GM19025 (cell line): ENCODE results near the gene TOE1.
"Not testable (repeated sequence)": the region's sequence is repeated elsewhere in the genome, so short reads cannot be mapped to it uniquely, and the experiment has no call there.

Source experiments
- ATAC-seq: cut with Tn5 transposase; IDR thresholded peaks from one replicate; pipeline ENCODE4 v1.9.1; 2021; ENCODE audit warnings: mild to moderate bottlenecking, low read depth, moderate library complexity; ENCODE audit not compliant: unreplicated experiment

The TOE1 gene

DNA sequence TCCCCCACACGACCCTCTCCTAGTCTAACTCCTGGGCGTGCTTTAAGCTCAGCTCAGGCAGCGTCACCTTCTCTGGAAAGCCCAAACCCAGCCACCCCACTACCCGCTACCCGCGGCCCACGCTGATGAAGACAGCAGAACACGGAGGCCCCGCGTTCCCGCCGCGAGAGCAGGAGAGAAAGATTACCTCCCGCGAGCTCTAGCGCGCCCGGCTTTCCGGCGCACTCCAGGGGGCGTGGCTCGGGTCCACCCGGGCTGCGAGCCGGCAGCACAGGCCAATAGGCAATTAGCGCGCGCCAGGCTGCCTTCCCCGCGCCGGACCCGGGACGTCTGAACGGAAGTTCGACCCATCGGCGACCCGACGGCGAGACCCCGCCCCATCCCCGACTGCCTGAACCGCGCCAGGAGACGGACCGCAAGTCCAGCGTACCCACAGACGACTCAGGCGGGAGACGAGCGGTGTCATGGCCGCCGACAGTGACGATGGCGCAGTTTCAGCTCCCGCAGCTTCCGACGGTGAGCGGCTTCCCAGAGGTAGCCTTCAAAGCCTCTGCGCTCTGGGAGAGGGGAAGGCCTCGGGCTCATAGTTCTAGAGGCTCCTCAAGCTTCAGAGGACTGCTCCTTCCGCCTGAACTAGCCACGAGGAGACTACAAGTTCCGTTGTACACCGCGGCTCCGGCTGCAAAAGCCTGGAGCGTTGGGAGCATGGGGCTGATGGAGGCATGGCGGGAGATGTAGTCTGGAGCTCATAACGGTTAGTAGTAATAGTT, at the start of gene TOE1, which contains the start of gene MUTYH:
Gene TOE1, plus strand, starts transcription at position 382 of the 770 bp plus-strand sequence. Its CDS starts 83 bp downstream, at position 465.
Gene MUTYH, minus strand, starts transcription at position 652 of the 770 bp plus-strand sequence. CDS start 5,935 bp downstream, outside the sequence.
- ATAC-seq = peak; percentile 76

DNA sequence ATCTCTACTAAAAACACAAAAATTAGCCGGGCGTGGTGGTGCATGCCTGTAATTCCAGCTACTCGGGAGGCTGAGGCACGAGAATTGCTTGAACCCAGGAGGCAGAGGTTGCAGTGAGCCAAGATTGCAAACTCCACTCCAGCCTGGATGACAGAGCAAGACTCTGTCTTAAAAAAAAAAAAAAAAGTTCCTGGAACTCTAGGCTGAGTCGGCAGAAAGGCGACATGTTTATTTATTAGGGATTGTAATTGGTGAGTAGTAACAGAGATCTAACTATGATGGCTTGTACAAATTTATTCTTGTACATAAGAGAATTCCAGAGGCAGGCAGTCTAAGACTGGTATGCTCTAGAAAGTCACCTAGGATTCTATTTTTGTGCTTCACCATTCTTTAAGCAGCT, 49.0 kb upstream of the TOE1 start:
- not testable (repeated sequence) for ATAC-seq

DNA sequence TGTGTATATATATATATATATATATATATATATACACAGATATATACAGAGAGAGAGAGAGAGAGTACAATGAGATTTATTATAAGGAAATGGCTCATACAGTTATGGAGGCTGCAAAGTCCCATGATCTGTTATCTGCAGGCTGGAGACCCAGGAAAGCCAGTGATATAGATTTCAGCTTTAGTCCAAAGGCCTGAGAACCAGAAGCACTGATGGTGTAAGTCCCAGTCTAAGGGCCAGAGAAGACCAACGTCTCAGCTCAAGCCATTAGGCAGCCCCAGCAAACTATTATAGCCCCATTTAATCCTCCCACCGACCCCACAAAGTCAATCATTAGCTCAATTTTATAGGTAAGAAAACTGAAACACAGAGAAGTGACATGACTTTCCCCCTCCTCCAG, 48.3 kb upstream of the TOE1 start:
- no peak for ATAC-seq

DNA sequence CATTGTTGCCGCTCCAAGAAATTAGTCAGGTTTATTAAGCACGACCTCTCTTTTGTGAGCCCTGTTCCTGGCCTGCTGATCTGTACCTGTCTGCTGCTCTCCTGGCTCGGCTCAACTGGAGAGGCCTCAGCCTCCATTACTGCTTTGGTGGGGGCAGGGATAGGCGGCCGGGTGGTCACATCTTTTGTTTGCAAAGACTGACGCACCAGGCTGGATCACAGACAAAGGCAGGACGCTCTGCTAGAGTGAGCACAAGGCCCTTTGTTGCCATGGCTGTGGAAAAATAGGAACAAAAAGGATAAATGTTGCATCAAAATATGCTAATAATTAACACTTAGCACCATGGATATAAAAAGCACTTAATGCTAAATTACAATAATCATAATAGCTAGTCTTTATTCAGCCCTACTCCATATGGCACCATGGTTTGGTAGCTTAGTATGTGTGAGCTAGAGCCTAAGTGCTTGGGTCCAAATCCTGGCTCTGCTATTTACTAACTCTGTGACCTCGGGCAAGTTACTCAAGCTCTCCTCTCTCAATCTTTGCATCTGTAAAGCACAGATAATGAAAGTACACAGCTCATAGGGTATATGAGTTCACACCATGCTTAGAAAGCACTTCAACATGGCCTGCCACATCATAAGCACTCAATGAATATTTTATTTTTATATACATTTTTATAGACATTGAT, 42.2 kb upstream of the TOE1 start:
- no peak for ATAC-seq

DNA sequence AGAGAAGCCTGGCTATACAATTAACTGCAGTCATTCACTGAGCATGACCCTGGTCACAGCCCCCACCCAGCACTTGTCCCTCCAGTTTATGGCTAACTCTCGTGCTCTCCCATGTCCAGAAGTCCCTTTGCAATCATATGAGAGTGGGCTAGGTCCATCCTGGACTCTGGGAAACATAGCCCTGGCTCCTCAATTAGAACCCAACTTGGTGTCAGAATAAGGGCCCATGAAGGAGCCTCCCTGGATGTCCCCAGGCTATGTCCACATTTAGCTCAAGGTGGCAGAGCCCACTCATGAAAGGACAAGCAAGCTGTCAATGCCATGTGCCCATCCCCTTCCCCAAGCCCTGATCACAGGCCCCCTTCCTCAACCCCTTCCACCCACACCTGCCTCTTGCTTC, 40.7 kb upstream of the TOE1 start:
- no peak for ATAC-seq

DNA sequence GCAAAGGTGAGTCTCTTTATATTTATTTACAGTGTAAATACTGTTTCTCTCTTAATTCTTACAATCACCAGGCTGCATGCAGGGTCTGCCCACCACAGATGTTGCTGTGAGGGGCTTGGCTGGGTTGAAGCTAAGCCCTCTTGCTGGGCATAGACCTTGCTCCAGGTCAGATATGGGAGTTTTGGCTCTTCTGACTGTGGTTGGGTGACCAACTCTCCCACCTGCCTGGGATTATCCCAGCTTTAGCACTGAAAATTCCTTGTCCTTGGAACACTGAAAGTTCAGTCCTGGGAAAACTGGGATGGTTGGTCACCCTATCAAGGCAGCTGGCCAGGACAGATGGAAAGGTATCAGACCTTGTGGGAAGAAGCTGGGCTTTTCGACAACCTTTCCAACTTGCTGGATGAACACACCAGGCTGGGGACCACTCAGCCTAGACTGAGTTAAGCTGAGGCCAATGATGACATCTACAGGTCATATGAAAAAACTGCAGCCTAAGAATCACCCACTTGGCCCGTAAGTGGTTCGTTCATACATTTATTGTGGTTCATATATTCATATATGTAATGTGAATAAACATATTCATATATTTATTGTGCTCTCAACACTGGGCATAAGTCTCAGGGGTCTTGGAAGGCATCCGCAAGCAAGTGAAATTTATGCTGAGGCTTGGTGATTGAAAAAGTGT, 39.8 kb upstream of the TOE1 start:
- ATAC-seq = no peak

DNA sequence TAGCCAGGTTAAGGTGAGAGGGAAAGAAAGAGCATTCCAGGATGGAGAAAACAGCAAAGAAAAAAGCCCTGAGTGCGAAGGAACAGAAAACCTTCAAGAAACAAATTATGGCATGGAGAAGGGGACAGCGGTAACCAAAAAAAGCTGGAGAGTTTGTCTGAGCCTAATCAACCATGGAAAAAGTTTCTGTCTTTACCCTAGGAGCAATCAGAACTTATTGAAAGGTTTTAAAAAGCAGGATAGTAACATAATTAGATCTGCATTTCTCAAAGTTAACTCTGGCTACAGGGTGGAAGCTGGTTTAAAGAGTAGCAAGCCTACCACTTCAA, 39.3 kb upstream of the TOE1 start:
- ATAC-seq = no peak

DNA sequence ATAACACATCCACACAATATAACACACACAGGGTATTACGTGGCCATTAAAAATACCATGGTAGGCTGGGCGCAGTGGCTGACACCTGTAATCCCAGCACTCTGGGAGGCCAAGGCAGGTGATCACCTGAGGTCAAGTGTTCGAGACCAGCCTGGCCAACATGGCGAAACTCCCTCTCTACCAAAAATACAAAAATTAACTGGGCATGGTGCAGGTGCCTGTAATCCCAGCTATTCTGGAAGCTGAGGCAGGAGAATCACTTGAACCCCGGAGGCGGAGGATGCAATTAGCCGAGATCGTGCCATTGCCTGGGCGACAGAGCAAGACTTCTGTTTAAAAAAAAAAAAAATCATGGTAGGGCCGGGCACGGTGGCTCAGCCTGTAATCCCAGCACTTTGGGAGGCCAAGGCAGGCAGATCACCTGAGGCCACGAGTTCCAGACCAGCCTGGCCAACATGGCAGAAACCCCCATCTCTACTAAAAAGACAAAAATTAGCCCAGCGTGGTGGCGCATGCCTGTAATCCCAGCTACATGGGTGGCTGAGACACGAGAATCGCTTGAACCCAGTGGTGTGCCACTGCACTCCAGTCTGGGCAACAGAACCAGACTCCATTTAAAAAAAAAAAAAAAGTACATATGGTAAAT, 37.3 kb upstream of the TOE1 start:
- ATAC-seq = no peak

DNA sequence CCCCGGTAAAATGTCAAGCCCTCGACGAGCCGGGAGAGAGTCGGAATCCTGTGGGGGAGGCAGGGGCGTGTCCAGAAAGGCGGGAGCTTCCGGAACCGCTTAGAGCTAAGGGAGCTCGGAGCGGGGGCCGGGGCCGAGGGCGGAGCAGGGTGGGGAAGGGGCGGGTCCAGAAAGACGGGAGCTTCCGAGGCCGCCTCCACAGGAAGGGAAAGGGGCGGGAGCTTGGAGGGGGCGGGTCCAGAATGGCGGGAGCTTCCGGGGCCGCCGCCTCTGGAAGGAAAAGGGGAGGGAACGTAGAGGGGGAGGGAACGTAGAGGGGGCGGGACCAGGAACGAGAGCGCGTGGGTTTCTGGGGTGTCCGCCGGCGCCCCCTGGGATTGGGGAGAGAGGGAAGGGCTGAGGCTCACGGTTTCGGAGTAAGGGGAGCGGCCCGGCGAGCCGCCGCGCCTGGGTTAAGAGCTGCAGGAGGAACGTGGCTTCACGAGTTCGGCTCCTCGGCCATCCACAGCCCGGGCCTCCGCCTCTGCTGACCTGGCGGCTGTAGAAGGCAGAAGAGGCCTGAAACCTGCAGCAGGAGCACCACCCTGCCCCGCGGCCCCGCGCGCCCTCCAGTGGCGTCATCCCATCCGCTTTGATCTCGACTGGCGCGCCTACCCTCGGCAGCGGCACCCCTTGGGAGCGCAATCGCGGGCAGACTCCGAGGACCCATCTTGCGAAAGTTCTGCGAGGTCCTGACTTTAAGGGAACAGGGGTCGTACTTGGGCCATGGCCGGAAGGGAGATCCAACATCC, 36.3 kb upstream of the TOE1 start:
- ATAC-seq = peak; percentile 63

DNA sequence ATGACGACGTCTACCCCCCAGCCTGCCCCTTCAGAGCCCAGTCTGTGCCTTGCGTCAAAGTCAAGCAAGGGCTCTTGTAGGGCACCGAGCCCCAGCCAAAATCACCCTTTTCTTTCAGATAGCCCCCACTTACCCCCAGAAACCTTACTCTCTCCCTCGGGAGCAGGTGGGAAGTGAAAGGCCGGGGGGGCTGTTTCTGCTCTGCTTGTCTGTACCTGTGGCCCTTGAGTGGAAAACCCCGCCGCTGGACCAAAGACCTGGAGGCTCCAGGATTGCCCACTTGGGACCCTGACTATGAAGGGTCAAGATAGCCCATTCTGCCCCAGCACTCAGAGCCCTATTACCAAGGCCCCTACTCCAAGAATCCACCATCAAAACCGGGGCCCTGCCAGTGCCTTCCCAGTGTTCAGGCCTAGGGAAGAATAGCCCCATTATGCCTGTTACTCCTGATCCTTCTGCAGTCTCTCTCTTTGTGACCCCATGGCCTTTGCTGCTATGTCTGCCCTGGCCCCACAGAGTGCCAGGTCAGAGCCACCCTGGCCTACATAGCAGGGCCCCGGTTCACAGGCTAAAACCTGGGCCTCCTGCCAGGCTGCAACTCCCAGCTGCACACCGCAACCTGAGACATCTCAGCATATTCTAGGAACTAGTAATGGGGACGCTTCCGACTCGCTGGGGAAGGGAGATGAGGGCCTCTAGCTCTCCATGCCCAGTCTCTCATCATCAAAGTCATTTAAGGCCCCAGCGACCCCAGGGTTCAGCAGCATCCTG, 35.5 kb upstream of the TOE1 start:
- ATAC-seq = no peak

DNA sequence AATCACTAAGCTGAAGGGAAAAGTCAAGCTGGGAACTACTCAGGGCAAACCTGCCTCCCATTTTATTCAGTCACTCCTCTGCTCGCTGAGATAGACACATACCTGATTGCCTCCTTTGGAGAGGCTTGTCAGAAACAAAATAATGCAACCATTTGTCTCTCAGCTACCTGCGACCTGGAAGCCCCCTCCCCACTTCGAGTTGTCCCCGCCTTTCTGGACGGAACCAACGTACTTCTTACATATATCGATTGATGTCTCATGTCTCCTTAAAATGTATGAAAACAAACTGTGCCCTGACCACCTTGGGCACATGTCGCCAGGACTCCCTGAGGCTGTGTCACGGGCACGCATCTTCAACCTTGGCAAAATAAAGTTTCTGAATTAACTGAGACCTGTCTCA, 34.7 kb upstream of the TOE1 start:
- ATAC-seq = no peak

DNA sequence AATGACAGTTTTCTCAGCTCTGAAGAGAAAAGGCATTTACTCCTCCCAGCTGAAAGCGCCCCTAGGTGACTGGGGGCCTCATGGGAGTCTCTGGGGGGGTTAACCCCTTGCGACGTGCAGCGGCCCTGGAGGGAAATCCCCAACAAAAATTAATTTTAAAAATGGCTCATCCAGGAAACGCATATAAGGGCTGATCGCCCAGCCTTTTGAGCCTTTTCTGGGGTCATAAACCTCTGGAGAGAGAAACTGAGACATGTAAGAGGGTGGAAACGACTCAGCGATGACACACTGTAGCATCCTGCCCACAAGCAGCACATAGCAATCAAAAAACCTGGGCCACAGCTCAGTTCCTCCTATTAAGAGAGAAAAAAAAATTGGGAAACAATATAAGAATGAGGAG, 33.7 kb upstream of the TOE1 start:
- ATAC-seq = no peak

DNA sequence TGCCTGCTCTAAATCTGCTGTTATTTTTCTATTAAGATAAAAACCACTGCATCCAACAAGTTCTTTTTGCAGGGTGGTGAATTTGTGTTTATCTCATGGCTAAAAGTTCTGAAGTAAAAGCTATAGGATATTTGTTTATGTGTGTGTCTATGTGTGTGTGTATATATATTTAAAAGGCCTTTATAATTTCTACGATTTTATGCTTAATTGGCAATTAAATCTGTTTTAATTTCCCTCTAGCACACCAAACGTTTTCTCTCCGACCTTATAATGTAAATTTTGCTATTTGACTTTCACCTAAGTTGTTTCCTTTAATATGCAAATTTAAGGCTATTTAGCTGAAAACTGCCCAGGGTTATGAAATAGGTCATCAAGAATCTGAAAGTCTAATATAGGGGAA, 33.1 kb upstream of the TOE1 start:
- ATAC-seq = no peak

DNA sequence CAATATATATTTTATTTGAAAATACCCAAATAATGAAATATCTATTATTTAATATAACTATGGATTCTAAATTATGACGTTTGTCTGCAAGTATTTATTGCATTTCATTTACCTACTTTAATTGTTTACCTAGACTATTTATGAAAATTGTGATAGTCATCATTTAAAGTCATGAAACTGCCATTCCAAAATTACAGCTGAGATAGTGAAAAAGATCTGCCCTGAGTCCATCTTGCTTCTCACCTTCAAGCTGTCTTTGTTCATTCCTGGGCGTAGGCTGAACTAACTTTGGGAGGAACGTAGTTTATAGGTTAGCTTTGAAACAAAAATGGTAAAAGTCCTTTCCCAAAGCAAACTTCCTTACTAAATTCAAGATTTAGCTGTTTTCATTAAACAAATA, 25.7 kb upstream of the TOE1 start:
- ATAC-seq = no peak

DNA sequence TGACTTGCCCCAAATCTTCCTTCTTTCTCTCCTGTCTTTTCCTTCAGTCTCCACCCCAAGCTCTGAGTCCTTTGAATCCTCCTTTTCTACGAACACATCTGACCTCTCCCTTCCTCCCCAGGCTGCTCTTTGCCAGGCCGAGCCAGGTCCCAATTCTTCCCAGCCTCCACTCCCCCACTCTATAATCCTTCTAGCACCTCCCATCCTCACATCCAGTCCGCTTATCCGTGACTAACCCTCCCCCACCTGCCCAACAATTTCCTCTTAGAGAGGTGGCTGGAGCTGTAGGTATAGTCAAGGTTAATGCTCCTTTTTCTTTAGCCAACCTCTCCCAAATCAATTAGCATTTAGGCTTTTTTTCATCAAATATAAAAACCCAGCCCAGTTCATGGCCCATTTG, 22.8 kb upstream of the TOE1 start:
- no peak for ATAC-seq

DNA sequence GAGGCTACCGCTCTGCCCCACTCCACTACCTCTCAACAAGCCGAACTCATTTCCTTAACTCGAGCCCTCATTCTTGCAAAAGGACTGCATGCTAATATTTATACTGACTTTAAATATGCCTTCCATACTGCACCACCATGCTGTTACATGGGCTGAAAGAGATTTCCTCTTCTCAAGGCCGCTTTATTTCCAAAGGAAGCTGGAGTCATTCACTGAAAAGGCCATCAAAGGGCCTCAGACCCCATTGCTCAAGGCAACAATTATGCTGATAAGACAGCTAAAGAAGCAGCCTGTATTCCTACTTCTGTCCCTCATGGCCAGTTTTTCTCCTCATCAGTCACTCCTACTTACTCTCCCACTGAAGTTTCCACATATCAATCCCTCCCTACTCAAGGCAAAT, 20.2 kb upstream of the TOE1 start:
- ATAC-seq = no peak

DNA sequence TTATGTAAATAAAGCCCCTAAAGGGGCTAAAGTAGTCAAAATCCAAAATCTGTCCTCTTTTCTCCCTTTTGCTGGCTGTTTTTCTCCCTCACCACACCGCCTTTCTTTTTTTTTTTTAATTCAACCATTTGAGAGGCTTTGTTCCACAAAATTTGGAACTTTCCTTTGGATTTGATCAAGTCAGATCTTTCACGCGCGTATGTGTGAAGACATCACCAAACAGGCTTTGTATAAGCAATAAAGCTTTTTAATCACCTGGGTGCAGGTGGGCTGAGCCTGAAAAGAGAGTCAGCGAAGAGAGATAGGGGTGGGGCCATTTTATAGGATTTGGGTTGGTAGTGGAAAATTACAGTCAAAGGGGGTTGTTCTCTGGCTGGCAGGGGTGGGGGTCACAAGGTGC, 18.5 kb upstream of the TOE1 start:
- no peak for ATAC-seq

DNA sequence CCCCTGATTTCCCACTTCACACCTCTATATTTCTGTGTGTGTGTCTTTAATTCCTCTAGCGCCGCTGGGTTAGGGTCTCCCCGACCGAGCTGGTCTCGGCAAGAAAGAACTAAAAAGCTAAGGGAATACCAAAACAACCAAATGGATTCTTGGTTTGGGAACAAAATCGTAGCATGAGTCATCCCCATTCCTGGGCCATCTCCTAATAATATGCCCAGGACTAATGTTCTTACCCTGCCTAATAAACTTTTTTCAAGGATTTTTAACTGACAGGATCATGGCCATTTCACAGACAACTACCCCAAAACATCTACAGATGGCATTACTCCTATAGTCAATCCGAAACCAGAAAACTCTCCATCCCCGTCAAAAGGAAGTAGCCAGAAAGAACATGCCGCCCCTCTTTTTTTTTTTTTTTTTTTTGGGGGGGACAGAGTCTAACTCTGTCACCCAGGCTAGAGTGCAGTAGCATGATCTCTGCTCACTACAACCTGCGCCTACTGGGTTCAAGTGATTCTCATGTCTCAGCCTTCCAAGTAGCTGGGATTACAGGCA, 17.4 kb upstream of the TOE1 start:
- no peak for ATAC-seq

DNA sequence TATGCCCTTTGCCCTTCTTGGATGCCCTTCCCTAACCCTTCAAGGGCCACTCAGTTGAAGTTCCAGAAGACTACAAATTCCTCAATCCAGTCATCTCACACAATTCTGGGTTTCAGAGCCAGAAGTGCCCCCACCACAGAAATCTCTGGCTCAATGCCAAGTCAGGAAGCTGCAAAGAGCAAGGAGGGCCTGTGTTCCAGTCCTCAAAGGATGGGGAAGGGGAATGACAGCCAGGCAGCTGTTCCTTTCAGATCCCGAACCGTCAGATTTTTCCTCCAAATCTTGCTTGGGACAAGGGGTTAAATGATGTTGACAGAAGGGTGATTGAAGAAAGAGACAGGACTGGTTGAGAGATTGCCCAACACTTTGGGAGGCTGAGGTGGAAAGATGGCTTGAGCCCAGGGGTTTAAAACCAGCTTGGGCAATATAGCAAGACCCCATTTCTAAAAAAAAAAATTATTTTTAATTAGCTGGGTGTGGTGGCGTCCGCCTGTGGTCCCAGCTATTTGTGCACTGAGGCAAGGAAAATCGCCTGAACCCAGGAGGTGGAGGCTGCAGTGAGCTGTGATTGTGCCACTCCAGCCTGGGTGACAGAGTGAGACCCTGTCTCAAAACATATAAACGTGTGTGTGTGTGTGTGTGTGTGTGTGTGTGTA, 14.0 kb upstream of the TOE1 start:
- no peak for ATAC-seq
